GM12892 (cell line): ENCODE measurements around the gene RRAGC.

ENCODE experiments used
- POLR2A ChIP-seq: IDR thresholded peaks from 2 replicates; pipeline ENCODE4 v1.6.1; 2011; ENCODE audit warnings: low read depth, low read length, control low read depth
- POLR2AphosphoS5 ChIP-seq: IDR thresholded peaks from 2 replicates; pipeline ENCODE4 v1.6.1; 2011; ENCODE audit warnings: low read depth, low read length, control low read depth
- TAF1 ChIP-seq: IDR thresholded peaks from 2 replicates; pipeline ENCODE4 v1.6.1; 2011; ENCODE audit warnings: low read depth, mild to moderate bottlenecking, control low read depth, low read length, borderline replicate concordance

- TF ChIP-seq POLR2A, result no peak
- no peak for TF ChIP-seq TAF1
- no peak for TF ChIP-seq POLR2AphosphoS5
Measured at GRCh38 chr1:38826262-38826661, 33.3 kb downstream of the RRAGC start.
